Left lung (tissue), 10 donors: ENCODE measurements around the gene LTBP2. TPM values are rescaled to one million over a fixed set of nuclear protein-coding genes. Genes with fewer than 3 reads are reported as not detected.
A peak's percentile ranks its signal among the peaks of the same experiment; 100 is the strongest.

Experiments used
- ATAC-seq: fragments of 200-7000 bp; cut with Tn5 transposase; one replicate; pipeline ENCODE4 v1.9.1; 2020; ENCODE audit warnings: moderate library complexity
- DNase-seq, 4 donors: peaks; one replicate each; pipeline ENCODE4 v3.0.0-alpha.2; 2013 to 2020
- H3K27ac ChIP-seq, 2 donors: fragments of 200-600 bp; sonication (generic) in 1 of 2; one replicate each; pipeline versions ENCODE4 v1.5.0 to v1.8.0; 2020 to 2021
- H3K27me3 ChIP-seq, 2 donors: fragments of 200-600 bp; sonication (generic) in 1 of 2; one replicate each; pipeline versions ENCODE4 v1.5.0 to v1.8.0; 2020 to 2021
- H3K36me3 ChIP-seq, 2 donors: fragments of 200-600 bp; sonication (generic) in 1 of 2; one replicate each; pipeline versions ENCODE4 v1.5.0 to v1.8.0; 2020 to 2021
- H3K4me1 ChIP-seq, 2 donors: fragments of 200-600 bp; one replicate each; pipeline ENCODE4 v1.8.0; 2021
- H3K4me3 ChIP-seq, 2 donors: fragments of 200-600 bp; sonication (generic) in 1 of 2; one replicate each; pipeline versions ENCODE4 v1.5.0 to v1.8.0; 2020 to 2021; ENCODE audit warnings: mild to moderate bottlenecking in 1 of 2
- H3K9me3 ChIP-seq, 2 donors: fragments of 200-600 bp; sonication (generic) in 1 of 2; one replicate each; pipeline versions ENCODE4 v1.5.0 to v1.8.0; 2020 to 2021
- CTCF ChIP-seq, 2 donors: fragments of 200-600 bp; sonication (generic) in 1 of 2; IDR thresholded peaks; one replicate each; pipeline versions ENCODE4 v1.5.0 to v1.8.0; 2021; ENCODE audit warnings: antibody characterized with exemption in 2 of 2
- intact Hi-C, 2 donors: fragments of 100-400 bp; cut with DNase I; formaldehyde crosslinking; loops; one replicate each; pipeline versions ENCODE4 v1.11.2 to v1.14.2; 2022
- polyA plus RNA-seq, 6 donors: library from polyadenylated mRNA; unstranded; fragments of 120-200 nt; gene quantifications; one replicate each; pipeline ENCODE4 v1.2.1, GENCODE V29; 2013; ENCODE audit not compliant: insufficient read length in 6 of 6
- total RNA-seq, 2 donors: library from RNA; stranded (reverse); fragmentation: NEBNext Ultra II Directional; extraction: Animal tissue kit (Norgen Biotek cat#: 25700); gene quantifications; one replicate each; pipeline ENCODE4 v1.2.1, GENCODE V29; 2021
- donor health status: DM: no; HTN: yes; CAD: no.
- donor health status: DM: no; HTN: no; CAD: no.

LTBP2 gene
- total and polyA plus RNA-seq, 8 donors, result 14.0 to 154 (median 19.3) TPM

- Histone ChIP-seq H3K27ac (no peak overlapping the region), H3K36me3 (peaks cover 0 to 9% of the 10 kb centered on the region in 2 donors), H3K4me1 (peaks cover 0 to 5% of the 10 kb centered on the region in 2 donors), H3K27me3 (peaks cover 0 to 1% of the 10 kb centered on the region in 2 donors), H3K4me3 (no peak overlapping the region), H3K9me3 (no peaks in the 10 kb centered on the region)
- intact Hi-C loops, result loop anchor here in 1 of 2 donors (10.0 kb wide), 1 partner anchor 111 kb away; the partner anchor contains the start of gene LTBP2
- no peak for ATAC-seq
- DNase-seq, result no peak
- no peak for TF ChIP-seq CTCF (IDR thresholded peaks at IDR 0.05)
These were observed 108.6 kb downstream of the LTBP2 start for GRCh38 chr14:74503291-74503937.

GRCh38 chr14:74502236-74503019 is 109.6 kb downstream of the LTBP2 start:
- H3K27ac ChIP-seq, result no peak overlapping the region
- peak in 1 of 2 donors; percentile 18 for TF ChIP-seq CTCF (IDR thresholded peaks at IDR 0.05)
- no peak overlapping the region for H3K4me3 ChIP-seq
- H3K4me1 ChIP-seq, result peaks cover 0 to 5% of the 10 kb centered on the region in 2 donors
- H3K36me3 ChIP-seq, result peaks cover 0 to 9% of the 10 kb centered on the region in 2 donors
- DNase-seq (no peak), ATAC-seq (peak; percentile 73)
- H3K27me3 ChIP-seq, result no peaks in the 10 kb centered on the region
- intact Hi-C loops, result loop anchor here in 1 of 2 donors (10.0 kb wide), 1 partner anchor 112 kb away; the partner anchor contains the start of gene LTBP2
- no peaks in the 10 kb centered on the region for H3K9me3 ChIP-seq

- intact Hi-C loops, result loop anchor here in 1 of 2 donors (10.0 kb wide), 1 partner anchor 113 kb away; the partner anchor contains the start of gene LTBP2
- H3K36me3 ChIP-seq, result peaks cover 0 to 11% of the 10 kb centered on the region in 2 donors
- H3K9me3 ChIP-seq, result no peaks in the 10 kb centered on the region
- TF ChIP-seq CTCF (IDR thresholded peaks at IDR 0.05), result no peak
- peaks cover 0 to 5% of the 10 kb centered on the region in 2 donors for H3K4me1 ChIP-seq
- H3K27me3 ChIP-seq, result no peaks in the 10 kb centered on the region
- H3K27ac ChIP-seq, result no peak overlapping the region
- DNase-seq (no peak), ATAC-seq (no peak)
- H3K4me3 ChIP-seq, result no peak overlapping the region
These were observed 110.3 kb downstream of the LTBP2 start for GRCh38 chr14:74501691-74502090.

- H3K9me3 ChIP-seq, result no peaks in the 10 kb centered on the region
- peaks cover 0 to 7% of the 10 kb centered on the region in 2 donors for H3K36me3 ChIP-seq
- intact Hi-C loops, result loop anchor here in 1 of 2 donors (10.0 kb wide), 1 partner anchor 114 kb away; the partner anchor contains the start of gene LTBP2
- ATAC-seq (peak; percentile 86), DNase-seq (peak in 3 of 4 donors; percentile 62 to 88 (median 67))
- peak; percentile 44 to 46 for TF ChIP-seq CTCF (IDR thresholded peaks at IDR 0.05)
- H3K4me3 ChIP-seq, result no peak overlapping the region
- H3K27me3 ChIP-seq, result no peaks in the 10 kb centered on the region
- H3K4me1 ChIP-seq, result peaks cover 0 to 5% of the 10 kb centered on the region in 2 donors
- H3K27ac ChIP-seq, result no peak overlapping the region
These were observed 110.9 kb downstream of the LTBP2 start for GRCh38 chr14:74501135-74501614.
